Measurements from ENCODE around the gene SERPINE3. TPM values are rescaled to one million over a fixed set of nuclear protein-coding genes. Genes with fewer than 3 reads are reported as not detected.

SERPINE3 gene
- polyA plus RNA-seq, 2 donors: not detected

DNA sequence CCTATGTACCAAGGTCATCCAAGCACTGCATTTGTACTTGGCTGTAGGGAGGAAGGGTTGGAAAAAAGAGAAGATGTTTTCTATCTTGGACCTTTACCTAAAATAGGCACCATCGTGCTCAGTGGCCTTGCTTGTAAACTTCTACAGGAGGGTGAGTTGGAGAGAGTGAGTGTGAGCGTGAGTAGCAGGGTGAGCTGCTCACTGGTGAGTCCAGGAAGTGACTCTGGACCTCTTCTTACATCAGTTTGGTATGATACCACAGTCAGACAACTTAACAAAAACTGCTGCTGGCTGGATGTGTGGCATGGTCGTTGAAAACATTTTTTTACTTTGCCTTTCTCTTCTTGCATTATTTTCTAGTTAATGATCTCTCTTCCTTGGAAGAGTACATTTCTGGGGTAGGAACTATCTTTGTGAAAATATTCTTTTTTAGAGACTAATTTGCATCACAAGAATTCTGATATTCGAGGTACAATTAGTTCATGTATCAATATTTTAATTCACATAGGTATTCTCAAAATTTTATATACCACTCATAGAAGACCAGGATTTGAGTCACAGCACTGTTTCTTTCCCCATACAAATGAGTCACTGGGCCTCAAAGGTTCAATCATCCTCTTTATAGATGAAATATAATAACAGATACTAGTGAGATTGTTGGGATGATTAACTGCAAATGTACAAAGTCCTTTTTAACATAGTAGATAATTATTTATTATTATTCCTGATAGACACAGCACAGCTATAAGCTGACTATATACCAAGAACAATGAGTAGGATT, 651 bp downstream of the SERPINE3 start:
- no peaks in the 10 kb centered on the region for H3K27me3 ChIP-seq (ENCODE audit: control insufficient read depth in 1 of 2, insufficient read depth in 2 of 2, low read length in 2 of 2)
- 74 to 79% methylated on average over 4 of the region's 4 CpGs for WGBS, 2 donors
- no peaks in the 10 kb centered on the region for H3K4me1 ChIP-seq (ENCODE audit: control insufficient read depth in 2 of 2, insufficient read depth in 2 of 2, low read length in 1 of 2)
- no peaks in the 10 kb centered on the region for H3K36me3 ChIP-seq (ENCODE audit: control insufficient read depth in 2 of 2, insufficient read depth in 2 of 2, low read length in 1 of 2)
- no peaks in the 10 kb centered on the region for H3K9me3 ChIP-seq (ENCODE audit: control insufficient read depth in 2 of 2, insufficient read depth in 1 of 2, low read depth in 1 of 2, low read length in 1 of 2)
- H3K4me3 ChIP-seq (ENCODE audit: low read depth in 1 of 2, low read length in 2 of 2): no peak overlapping the region
- H3K27ac ChIP-seq (ENCODE audit: low read depth in 2 of 2, low read length in 1 of 2): no peak overlapping the region

- Histone ChIP-seq H3K4me1 (ENCODE audit: control insufficient read depth in 2 of 2, insufficient read depth in 2 of 2, low read length in 1 of 2) (no peaks in the 10 kb centered on the region), H3K4me3 (ENCODE audit: low read depth in 1 of 2, low read length in 2 of 2) (no peak overlapping the region), H3K36me3 (ENCODE audit: control insufficient read depth in 2 of 2, insufficient read depth in 2 of 2, low read length in 1 of 2) (no peaks in the 10 kb centered on the region), H3K9me3 (ENCODE audit: control insufficient read depth in 2 of 2, insufficient read depth in 1 of 2, low read depth in 1 of 2, low read length in 1 of 2) (no peaks in the 10 kb centered on the region), H3K27me3 (ENCODE audit: control insufficient read depth in 1 of 2, insufficient read depth in 2 of 2, low read length in 2 of 2) (no peaks in the 10 kb centered on the region), H3K27ac (ENCODE audit: low read depth in 2 of 2, low read length in 1 of 2) (no peak overlapping the region)
- 72 to 79% methylated on average over 2 of the region's 2 CpGs for WGBS, 2 donors
Observed at GRCh38 chr13:51341232-51341631, 1.7 kb downstream of the SERPINE3 start.

GRCh38 chr13:51341791-51342190, 2.3 kb downstream of the SERPINE3 start:
- H3K4me1 ChIP-seq (ENCODE audit: control insufficient read depth in 2 of 2, insufficient read depth in 2 of 2, low read length in 1 of 2): no peaks in the 10 kb centered on the region
- no peaks in the 10 kb centered on the region for H3K27me3 ChIP-seq (ENCODE audit: control insufficient read depth in 1 of 2, insufficient read depth in 2 of 2, low read length in 2 of 2)
- WGBS, 2 donors: 85 to 100% methylated on average over 4 of the region's 4 CpGs
- H3K27ac ChIP-seq (ENCODE audit: low read depth in 2 of 2, low read length in 1 of 2): no peak overlapping the region
- no peaks in the 10 kb centered on the region for H3K9me3 ChIP-seq (ENCODE audit: control insufficient read depth in 2 of 2, insufficient read depth in 1 of 2, low read depth in 1 of 2, low read length in 1 of 2)
- no peak overlapping the region for H3K4me3 ChIP-seq (ENCODE audit: low read depth in 1 of 2, low read length in 2 of 2)
- H3K36me3 ChIP-seq (ENCODE audit: control insufficient read depth in 2 of 2, insufficient read depth in 2 of 2, low read length in 1 of 2): no peaks in the 10 kb centered on the region

DNA sequence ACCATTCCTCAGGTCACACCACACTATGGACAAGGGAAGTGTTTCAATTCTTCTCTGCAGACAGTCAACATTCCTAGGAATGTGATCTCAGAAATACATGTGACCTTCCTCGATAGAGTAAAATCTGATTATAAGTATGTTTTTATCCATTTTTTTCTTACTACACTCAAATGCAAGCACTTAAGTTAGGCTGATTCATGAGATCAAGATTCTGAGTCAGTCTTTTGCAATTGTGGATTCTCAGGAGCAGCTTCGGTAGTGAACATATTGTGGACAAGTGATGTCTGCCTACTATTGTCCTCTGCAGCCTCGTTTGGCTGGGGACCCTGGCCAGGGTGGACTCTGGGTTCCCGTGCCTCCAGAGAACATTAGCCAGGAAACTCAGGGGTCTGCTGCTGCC, 3.2 kb downstream of the SERPINE3 start:
- Histone ChIP-seq H3K4me3 (ENCODE audit: low read depth in 1 of 2, low read length in 2 of 2) (no peak overlapping the region), H3K27me3 (ENCODE audit: control insufficient read depth in 1 of 2, insufficient read depth in 2 of 2, low read length in 2 of 2) (no peaks in the 10 kb centered on the region), H3K4me1 (ENCODE audit: control insufficient read depth in 2 of 2, insufficient read depth in 2 of 2, low read length in 1 of 2) (no peaks in the 10 kb centered on the region), H3K9me3 (ENCODE audit: control insufficient read depth in 2 of 2, insufficient read depth in 1 of 2, low read depth in 1 of 2, low read length in 1 of 2) (no peaks in the 10 kb centered on the region), H3K27ac (ENCODE audit: low read depth in 2 of 2, low read length in 1 of 2) (no peak overlapping the region), H3K36me3 (ENCODE audit: control insufficient read depth in 2 of 2, insufficient read depth in 2 of 2, low read length in 1 of 2) (no peaks in the 10 kb centered on the region)
- WGBS, 2 donors: 74 to 75% methylated on average over 4 of the region's 4 CpGs

DNA sequence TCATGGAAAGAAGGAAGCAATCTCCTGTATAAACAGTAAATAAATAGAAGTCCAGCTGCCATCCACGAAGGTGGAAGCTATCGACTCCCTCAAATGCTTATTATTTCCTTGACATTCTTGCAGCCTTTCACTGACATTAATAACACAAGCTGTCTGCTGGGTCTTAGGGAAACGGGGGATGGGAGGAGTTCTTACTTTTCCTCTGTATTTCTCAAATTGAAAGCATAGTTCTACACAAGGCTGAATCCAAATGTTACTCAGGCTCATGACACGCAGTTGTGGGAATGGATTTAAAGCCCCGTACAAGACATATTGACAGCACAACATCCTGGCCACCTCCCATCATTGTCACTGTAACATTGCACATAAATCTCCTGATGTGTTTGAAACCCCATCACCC, 4.0 kb downstream of the SERPINE3 start:
- Histone ChIP-seq H3K36me3 (ENCODE audit: control insufficient read depth in 2 of 2, insufficient read depth in 2 of 2, low read length in 1 of 2) (no peaks in the 10 kb centered on the region), H3K27ac (ENCODE audit: low read depth in 2 of 2, low read length in 1 of 2) (no peak overlapping the region), H3K4me3 (ENCODE audit: low read depth in 1 of 2, low read length in 2 of 2) (no peak overlapping the region), H3K9me3 (ENCODE audit: control insufficient read depth in 2 of 2, insufficient read depth in 1 of 2, low read depth in 1 of 2, low read length in 1 of 2) (no peaks in the 10 kb centered on the region), H3K4me1 (ENCODE audit: control insufficient read depth in 2 of 2, insufficient read depth in 2 of 2, low read length in 1 of 2) (no peaks in the 10 kb centered on the region), H3K27me3 (ENCODE audit: control insufficient read depth in 1 of 2, insufficient read depth in 2 of 2, low read length in 2 of 2) (no peaks in the 10 kb centered on the region)
- WGBS, 2 donors: 66 to 72% methylated on average over 5 of the region's 5 CpGs

DNA sequence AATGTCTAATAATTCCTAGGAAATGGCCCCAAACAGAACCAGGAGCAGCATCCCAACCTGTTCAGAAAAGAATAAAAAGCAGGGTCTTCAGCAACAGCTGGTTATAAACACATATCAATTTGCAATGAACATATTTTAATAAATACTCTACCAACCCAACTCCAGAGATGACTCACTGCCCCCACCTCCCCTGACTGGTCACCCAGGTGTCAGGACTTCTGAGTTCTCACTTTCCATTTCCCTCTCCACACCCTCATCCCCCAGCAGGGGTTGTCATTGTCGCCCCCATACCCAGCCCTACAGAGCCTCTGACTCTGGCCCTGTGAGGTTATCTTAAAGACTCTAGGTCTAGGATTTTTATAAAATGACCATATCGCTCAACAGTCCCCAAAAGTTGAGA, 6.9 kb downstream of the SERPINE3 start:
- Histone ChIP-seq H3K27ac (ENCODE audit: low read depth in 2 of 2, low read length in 1 of 2) (no peak overlapping the region), H3K4me3 (ENCODE audit: low read depth in 1 of 2, low read length in 2 of 2) (no peak overlapping the region), H3K27me3 (ENCODE audit: control insufficient read depth in 1 of 2, insufficient read depth in 2 of 2, low read length in 2 of 2) (no peaks in the 10 kb centered on the region), H3K4me1 (ENCODE audit: control insufficient read depth in 2 of 2, insufficient read depth in 2 of 2, low read length in 1 of 2) (no peaks in the 10 kb centered on the region), H3K9me3 (ENCODE audit: control insufficient read depth in 2 of 2, insufficient read depth in 1 of 2, low read depth in 1 of 2, low read length in 1 of 2) (no peaks in the 10 kb centered on the region), H3K36me3 (ENCODE audit: control insufficient read depth in 2 of 2, insufficient read depth in 2 of 2, low read length in 1 of 2) (no peaks in the 10 kb centered on the region)
- 84 to 89% methylated on average over 2 of the region's 2 CpGs for WGBS, 2 donors

DNA sequence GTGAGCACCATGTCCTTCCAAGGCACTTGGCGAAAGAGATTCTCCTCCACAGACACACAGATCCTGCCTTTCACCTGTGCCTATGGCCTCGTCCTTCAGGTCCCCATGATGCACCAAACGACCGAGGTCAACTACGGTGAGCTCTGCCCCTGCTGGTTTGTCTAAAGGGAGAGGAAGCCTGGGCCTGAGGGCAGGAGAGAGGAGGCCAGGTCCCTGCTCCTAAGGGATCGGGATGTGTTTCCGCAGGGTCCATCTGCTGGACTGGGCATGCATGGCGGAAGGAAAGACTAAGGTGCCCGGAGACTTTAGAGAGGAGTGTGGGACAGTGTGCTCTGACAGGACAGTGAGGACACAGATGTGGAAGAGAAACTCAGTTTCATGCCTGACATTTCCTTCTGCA, 7.6 kb downstream of the SERPINE3 start:
- Histone ChIP-seq H3K36me3 (ENCODE audit: control insufficient read depth in 2 of 2, insufficient read depth in 2 of 2, low read length in 1 of 2) (no peaks in the 10 kb centered on the region), H3K4me3 (ENCODE audit: low read depth in 1 of 2, low read length in 2 of 2) (no peak overlapping the region), H3K4me1 (ENCODE audit: control insufficient read depth in 2 of 2, insufficient read depth in 2 of 2, low read length in 1 of 2) (no peaks in the 10 kb centered on the region), H3K9me3 (ENCODE audit: control insufficient read depth in 2 of 2, insufficient read depth in 1 of 2, low read depth in 1 of 2, low read length in 1 of 2) (no peaks in the 10 kb centered on the region), H3K27me3 (ENCODE audit: control insufficient read depth in 1 of 2, insufficient read depth in 2 of 2, low read length in 2 of 2) (no peaks in the 10 kb centered on the region), H3K27ac (ENCODE audit: low read depth in 2 of 2, low read length in 1 of 2) (no peak overlapping the region)
- WGBS, 2 donors: 82 to 84% methylated on average over 9 of the region's 9 CpGs

DNA sequence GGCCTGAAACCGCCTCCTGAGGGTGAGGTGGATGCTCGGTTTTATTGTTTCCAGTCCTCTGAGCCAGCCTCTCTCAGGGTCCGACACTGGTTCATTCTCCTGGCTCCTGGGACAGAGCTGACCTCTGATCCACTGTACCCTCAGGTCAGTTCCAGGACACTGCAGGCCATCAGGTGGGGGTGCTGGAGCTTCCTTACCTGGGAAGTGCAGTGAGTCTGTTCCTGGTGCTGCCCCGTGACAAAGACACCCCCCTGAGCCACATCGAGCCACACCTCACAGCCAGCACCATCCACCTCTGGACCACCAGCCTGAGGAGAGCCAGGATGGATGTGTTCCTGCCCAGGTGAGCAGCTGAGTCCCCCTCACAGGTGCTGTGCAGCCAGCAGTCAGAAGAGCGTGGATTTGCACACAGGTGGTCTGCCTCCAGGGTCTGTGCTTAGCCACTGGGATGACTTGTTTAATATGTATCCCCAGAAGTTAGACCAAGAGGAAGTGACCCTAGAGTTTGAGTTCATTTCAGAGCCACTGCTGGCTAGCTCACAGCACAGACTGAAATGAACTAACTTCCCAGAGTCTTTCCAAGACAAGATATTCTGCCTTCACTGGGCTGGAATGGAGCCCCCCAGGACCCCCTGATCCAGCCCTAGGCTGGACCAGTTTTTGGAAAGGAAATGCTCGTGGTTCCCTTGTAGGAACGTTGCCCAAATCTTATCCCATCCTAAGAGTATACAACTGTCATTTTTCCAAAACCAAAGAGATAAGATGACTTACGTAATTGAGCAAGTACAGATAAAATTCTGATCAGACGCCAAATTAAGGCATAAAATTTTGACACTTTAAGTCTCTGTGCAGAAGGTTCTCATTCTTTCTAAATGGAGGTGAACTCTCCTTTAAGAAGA, 8.8 kb downstream of the SERPINE3 start:
- Histone ChIP-seq H3K4me1 (ENCODE audit: control insufficient read depth in 2 of 2, insufficient read depth in 2 of 2, low read length in 1 of 2) (no peaks in the 10 kb centered on the region), H3K4me3 (ENCODE audit: low read depth in 1 of 2, low read length in 2 of 2) (no peak overlapping the region), H3K9me3 (ENCODE audit: control insufficient read depth in 2 of 2, insufficient read depth in 1 of 2, low read depth in 1 of 2, low read length in 1 of 2) (no peaks in the 10 kb centered on the region), H3K36me3 (ENCODE audit: control insufficient read depth in 2 of 2, insufficient read depth in 2 of 2, low read length in 1 of 2) (no peaks in the 10 kb centered on the region), H3K27me3 (ENCODE audit: control insufficient read depth in 1 of 2, insufficient read depth in 2 of 2, low read length in 2 of 2) (no peaks in the 10 kb centered on the region), H3K27ac (ENCODE audit: low read depth in 2 of 2, low read length in 1 of 2) (no peak overlapping the region)
- WGBS, 2 donors: 78 to 79% methylated on average over 10 of the region's 10 CpGs

DNA sequence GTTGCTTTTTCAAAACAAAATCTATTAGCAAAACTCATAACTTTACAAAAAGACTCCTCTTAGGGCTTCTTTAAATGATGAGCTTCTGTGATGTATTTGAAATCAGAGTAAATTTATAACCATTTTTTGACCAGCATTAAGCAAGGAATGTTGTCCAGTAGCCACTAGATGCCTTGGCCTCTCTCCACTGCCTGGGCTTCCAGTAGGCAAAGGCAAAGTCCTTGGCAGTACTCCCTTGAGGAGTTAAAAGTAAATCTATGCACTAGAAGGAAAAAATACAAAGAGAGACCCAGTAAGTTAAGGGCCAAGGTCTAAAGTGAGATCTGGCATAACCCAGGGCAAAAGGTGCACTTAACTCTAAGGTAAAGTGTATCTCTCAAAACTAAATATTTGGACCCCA, 9.5 kb downstream of the SERPINE3 start:
- H3K4me1 ChIP-seq (ENCODE audit: control insufficient read depth in 2 of 2, insufficient read depth in 2 of 2, low read length in 1 of 2): no peaks in the 10 kb centered on the region
- no peaks in the 10 kb centered on the region for H3K27me3 ChIP-seq (ENCODE audit: control insufficient read depth in 1 of 2, insufficient read depth in 2 of 2, low read length in 2 of 2)
- H3K4me3 ChIP-seq (ENCODE audit: low read depth in 1 of 2, low read length in 2 of 2): no peak overlapping the region
- H3K9me3 ChIP-seq (ENCODE audit: control insufficient read depth in 2 of 2, insufficient read depth in 1 of 2, low read depth in 1 of 2, low read length in 1 of 2): no peaks in the 10 kb centered on the region
- H3K36me3 ChIP-seq (ENCODE audit: control insufficient read depth in 2 of 2, insufficient read depth in 2 of 2, low read length in 1 of 2): no peaks in the 10 kb centered on the region
- H3K27ac ChIP-seq (ENCODE audit: low read depth in 2 of 2, low read length in 1 of 2): no peak overlapping the region

Data from esophagus (tissue), 2 donors.